Tibial nerve (tissue), 4 donors: ENCODE results near the gene RBM4B.

Experiments used
- EP300 ChIP-seq, 2 donors: sonication (generic); formaldehyde crosslinking; IDR thresholded peaks; one replicate each; pipeline ENCODE4 v1.6.1; 2017; ENCODE audit warnings: antibody characterized with exemption in 2 of 2, mild to moderate bottlenecking in 1 of 2
- POLR2A ChIP-seq, 2 donors: fragments of 450-650 bp; IDR thresholded peaks; one replicate each; pipeline ENCODE4 v1.6.1; 2017; ENCODE audit warnings: antibody characterized with exemption in 2 of 2, mild to moderate bottlenecking in 2 of 2, moderate library complexity in 2 of 2
- TF ChIP-seq, protein P1 (sequence below), 5 experiments: fragments of 200-600 bp in 3 of 5; fragments of 450-650 bp in 2 of 5; sonication (generic) in 3 of 5; IDR thresholded peaks; one replicate each; pipeline ENCODE4 v1.5.1; 2016 to 2019; ENCODE audit warnings: antibody characterized with exemption in 5 of 5, mild to moderate bottlenecking in 3 of 5, moderate library complexity in 2 of 5

DNA sequence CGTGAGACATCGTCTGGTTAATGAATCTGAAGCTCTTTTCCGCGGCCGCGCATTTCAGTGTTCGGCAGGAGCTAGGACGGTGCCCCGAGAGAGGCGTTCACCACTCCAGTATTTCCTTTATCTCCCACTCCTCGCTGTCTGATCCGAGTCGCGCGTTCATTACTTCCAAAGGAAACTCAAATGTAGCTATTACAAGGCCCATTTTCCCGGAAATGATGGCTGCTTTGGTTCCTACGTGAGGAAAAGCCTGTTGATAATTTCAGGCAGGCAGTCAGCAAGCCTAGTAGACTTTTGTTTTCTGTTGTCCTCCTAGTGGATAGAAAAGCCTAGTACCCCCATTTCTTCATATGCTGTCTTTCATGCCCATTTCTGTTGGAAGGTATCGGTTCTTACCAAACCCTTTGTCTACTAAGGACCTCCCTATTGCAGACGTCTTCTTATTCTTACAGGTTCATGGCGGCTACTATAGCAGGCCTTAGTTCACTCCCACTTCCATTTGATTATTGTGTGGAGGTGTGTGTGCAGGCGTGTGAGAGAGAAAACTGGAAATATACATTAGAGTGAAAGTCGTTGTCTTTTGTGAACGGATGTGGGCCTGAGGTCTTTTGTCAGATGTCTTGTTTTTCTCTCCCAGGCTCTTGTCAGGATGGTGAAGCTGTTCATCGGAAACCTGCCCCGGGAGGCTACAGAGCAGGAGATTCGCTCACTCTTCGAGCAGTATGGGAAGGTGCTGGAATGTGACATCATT lies 38.4 kb downstream of the RBM4B start:
- TF ChIP-seq POLR2A (IDR thresholded peaks at IDR 0.05), result no peak
- TF ChIP-seq, protein P1, sequence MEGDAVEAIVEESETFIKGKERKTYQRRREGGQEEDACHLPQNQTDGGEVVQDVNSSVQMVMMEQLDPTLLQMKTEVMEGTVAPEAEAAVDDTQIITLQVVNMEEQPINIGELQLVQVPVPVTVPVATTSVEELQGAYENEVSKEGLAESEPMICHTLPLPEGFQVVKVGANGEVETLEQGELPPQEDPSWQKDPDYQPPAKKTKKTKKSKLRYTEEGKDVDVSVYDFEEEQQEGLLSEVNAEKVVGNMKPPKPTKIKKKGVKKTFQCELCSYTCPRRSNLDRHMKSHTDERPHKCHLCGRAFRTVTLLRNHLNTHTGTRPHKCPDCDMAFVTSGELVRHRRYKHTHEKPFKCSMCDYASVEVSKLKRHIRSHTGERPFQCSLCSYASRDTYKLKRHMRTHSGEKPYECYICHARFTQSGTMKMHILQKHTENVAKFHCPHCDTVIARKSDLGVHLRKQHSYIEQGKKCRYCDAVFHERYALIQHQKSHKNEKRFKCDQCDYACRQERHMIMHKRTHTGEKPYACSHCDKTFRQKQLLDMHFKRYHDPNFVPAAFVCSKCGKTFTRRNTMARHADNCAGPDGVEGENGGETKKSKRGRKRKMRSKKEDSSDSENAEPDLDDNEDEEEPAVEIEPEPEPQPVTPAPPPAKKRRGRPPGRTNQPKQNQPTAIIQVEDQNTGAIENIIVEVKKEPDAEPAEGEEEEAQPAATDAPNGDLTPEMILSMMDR (IDR thresholded peaks at IDR 0.05), result no peak
- no peak for TF ChIP-seq EP300 (IDR thresholded peaks at IDR 0.05)
